ENCODE results near the gene NR4A1.

DNA sequence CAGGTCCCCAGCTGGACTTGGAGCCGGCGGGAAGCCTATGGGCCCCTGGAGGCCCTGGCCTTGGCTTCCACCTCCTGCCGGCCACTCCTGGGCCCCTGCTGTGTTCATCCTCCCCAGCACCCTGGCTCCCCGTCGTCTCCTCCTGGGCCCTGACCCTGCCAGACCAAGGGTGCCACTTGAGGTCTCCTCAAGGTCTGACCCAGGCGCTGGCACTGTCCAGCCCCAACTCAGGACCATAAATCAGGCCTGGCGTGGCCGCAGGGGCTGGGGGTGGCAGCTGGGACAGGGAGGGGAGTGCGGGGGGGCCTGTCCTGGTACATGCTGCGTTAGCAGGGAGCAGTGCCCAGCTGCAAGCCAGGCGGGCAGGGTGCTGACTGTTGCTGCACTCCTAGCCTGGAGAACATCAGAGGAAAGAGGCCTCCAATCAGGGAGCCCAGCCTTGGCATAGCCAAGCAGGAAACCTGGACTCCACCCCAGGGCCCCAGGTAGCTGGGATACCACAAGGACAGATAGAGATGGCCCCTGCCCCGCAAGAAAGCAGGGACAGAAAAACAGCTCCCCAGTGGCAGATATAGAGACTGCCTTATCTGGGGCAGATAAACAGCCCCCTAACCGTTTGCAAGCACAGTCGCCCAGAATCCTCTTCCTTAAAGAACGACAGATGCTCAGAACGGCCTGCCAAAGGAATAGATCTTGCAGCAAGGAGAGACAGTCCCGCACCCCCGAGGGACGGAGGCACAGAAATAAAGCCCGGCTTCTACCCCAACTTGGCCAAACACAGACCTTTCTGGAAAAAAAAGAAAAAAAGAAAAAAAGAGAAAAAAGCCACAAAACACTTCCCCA is 12.1 kb downstream of the NR4A1 start:
- TF ChIP-seq, protein P1, sequence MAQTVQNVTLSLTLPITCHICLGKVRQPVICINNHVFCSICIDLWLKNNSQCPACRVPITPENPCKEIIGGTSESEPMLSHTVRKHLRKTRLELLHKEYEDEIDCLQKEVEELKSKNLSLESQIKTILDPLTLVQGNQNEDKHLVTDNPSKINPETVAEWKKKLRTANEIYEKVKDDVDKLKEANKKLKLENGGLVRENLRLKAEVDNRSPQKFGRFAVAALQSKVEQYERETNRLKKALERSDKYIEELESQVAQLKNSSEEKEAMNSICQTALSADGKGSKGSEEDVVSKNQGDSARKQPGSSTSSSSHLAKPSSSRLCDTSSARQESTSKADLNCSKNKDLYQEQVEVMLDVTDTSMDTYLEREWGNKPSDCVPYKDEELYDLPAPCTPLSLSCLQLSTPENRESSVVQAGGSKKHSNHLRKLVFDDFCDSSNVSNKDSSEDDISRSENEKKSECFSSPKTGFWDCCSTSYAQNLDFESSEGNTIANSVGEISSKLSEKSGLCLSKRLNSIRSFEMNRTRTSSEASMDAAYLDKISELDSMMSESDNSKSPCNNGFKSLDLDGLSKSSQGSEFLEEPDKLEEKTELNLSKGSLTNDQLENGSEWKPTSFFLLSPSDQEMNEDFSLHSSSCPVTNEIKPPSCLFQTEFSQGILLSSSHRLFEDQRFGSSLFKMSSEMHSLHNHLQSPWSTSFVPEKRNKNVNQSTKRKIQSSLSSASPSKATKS (CRISPR knock-in tag; IDR thresholded peaks at IDR 0.05) = no peak
- TF ChIP-seq, protein P2, sequence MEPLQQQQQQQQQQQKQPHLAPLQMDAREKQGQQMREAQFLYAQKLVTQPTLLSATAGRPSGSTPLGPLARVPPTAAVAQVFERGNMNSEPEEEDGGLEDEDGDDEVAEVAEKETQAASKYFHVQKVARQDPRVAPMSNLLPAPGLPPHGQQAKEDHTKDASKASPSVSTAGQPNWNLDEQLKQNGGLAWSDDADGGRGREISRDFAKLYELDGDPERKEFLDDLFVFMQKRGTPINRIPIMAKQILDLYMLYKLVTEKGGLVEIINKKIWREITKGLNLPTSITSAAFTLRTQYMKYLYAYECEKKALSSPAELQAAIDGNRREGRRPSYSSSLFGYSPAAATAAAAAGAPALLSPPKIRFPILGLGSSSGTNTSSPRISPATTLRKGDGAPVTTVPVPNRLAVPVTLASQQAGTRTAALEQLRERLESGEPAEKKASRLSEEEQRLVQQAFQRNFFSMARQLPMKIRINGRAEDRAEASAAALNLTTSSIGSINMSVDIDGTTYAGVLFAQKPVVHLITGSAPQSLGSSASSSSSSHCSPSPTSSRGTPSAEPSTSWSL (CRISPR knock-in tag; IDR thresholded peaks at IDR 0.05; ENCODE audit: borderline replicate concordance) = no peak
- no peak for TF ChIP-seq POLR2A (conservative IDR thresholded peaks at IDR 0.05)
- TF ChIP-seq, protein P3, sequence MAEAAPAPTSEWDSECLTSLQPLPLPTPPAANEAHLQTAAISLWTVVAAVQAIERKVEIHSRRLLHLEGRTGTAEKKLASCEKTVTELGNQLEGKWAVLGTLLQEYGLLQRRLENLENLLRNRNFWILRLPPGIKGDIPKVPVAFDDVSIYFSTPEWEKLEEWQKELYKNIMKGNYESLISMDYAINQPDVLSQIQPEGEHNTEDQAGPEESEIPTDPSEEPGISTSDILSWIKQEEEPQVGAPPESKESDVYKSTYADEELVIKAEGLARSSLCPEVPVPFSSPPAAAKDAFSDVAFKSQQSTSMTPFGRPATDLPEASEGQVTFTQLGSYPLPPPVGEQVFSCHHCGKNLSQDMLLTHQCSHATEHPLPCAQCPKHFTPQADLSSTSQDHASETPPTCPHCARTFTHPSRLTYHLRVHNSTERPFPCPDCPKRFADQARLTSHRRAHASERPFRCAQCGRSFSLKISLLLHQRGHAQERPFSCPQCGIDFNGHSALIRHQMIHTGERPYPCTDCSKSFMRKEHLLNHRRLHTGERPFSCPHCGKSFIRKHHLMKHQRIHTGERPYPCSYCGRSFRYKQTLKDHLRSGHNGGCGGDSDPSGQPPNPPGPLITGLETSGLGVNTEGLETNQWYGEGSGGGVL (CRISPR knock-in tag; IDR thresholded peaks at IDR 0.05) = no peak

Measured in K562 (cell line).